ENCODE measurements around the gene LZTR1.

GRCh38 chr22:20972933-20973577 is 9.0 kb upstream of the LZTR1 start:
- TF ChIP-seq, protein P1, sequence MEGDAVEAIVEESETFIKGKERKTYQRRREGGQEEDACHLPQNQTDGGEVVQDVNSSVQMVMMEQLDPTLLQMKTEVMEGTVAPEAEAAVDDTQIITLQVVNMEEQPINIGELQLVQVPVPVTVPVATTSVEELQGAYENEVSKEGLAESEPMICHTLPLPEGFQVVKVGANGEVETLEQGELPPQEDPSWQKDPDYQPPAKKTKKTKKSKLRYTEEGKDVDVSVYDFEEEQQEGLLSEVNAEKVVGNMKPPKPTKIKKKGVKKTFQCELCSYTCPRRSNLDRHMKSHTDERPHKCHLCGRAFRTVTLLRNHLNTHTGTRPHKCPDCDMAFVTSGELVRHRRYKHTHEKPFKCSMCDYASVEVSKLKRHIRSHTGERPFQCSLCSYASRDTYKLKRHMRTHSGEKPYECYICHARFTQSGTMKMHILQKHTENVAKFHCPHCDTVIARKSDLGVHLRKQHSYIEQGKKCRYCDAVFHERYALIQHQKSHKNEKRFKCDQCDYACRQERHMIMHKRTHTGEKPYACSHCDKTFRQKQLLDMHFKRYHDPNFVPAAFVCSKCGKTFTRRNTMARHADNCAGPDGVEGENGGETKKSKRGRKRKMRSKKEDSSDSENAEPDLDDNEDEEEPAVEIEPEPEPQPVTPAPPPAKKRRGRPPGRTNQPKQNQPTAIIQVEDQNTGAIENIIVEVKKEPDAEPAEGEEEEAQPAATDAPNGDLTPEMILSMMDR (conservative IDR thresholded peaks at IDR 0.05; ENCODE audit: low read depth, low read length) = no peak
- no peak for TF ChIP-seq EZH2 (IDR thresholded peaks at IDR 0.05; ENCODE audit: low read length, unreplicated experiment)

All from PC-3 (cell line).